Measurements from ENCODE around the gene GCLM. TPM values are rescaled to one million over a fixed set of nuclear protein-coding genes. Genes with fewer than 3 reads are reported as not detected.

The GCLM gene
- 26.0 and 26.3 TPM in 2 replicates for total RNA-seq (2014; rRNA removed)
- percentile 89 among the genes with signal in this experiment for Bru-seq, nascent RNA
- percentile 90 among the genes with signal in this experiment for BruChase-seq, experiment 1, labeled RNA remaining after a 6-hour chase
- percentile 82 among the genes with signal in this experiment for BruChase-seq, experiment 2, labeled RNA remaining after a 2-hour chase
- long read RNA-seq, full-length matches to known transcripts: 65 of 76 reads
- long read RNA-seq, partial matches to known transcripts: 3 of 76 reads
- long read RNA-seq, other reads (novel, unspliced or antisense): 8 of 76 reads

GRCh38 chr1:93909146-93910050, at the start of gene GCLM:
Gene GCLM, minus strand, starts transcription at chr1:93909430. Its CDS starts 267 bp downstream, at chr1:93909163.
- DNase-seq: peak; percentile 97
- no TSS peak for BruUV-seq (replicated peaks)
- peak within 1 kb of the TSS; percentile 81 for H3K9ac ChIP-seq (ENCODE audit: low read length)
- peak within 1 kb of the TSS; percentile 85 for H3K4me3 ChIP-seq (ENCODE audit: low read length)
- ChIA-PET CTCF (interaction anchor here (0.6 to 1.6 kb wide), 4 partner anchors 10 to 66 kb away, joined by 3 to 7 read pairs (median 4); no protein-coding TSS in a partner anchor), POLR2A (ENCODE audit: unreplicated experiment) (interaction anchor here (0.7 to 1.0 kb wide), 2 partner anchors 30 to 64 kb away, joined by 4 to 5 read pairs; no protein-coding TSS in a partner anchor)
- ATAC-seq: peak; percentile 92
- H3K27ac ChIP-seq (ENCODE audit: low read length): peak within 1 kb of the TSS; percentile 70
- peak within 1 kb of the TSS; percentile 86 for H3K4me2 ChIP-seq (ENCODE audit: low read length)
- H3K36me3 ChIP-seq (ENCODE audit: low read depth, low read length): peaks cover 3% of the 10 kb centered on the region
- intact Hi-C loops (cut with micrococcal nuclease): loop anchor here (1.0 to 5.0 kb wide), 2 partner anchors 62 to 118 kb away; no protein-coding TSS in a partner anchor
- no peaks in the 10 kb centered on the region for H3K9me3 ChIP-seq (ENCODE audit: low read length)
- TF ChIP-seq CTCF (conservative IDR thresholded peaks at IDR 0.05; ENCODE audit: low read depth, low read length) (peak; percentile 78), EZH2phosphoT487 (IDR thresholded peaks at IDR 0.05; ENCODE audit: borderline replicate concordance, low read length) (no peak)
- H3K27me3 ChIP-seq (ENCODE audit: low read length): no peaks in the 10 kb centered on the region
- H4K20me1 ChIP-seq (ENCODE audit: low read length): peaks cover 41% of the 10 kb centered on the region
- H3K9me2 ChIP-seq (replicated peaks; ENCODE audit: low read length): no peaks in the 10 kb centered on the region
- H2AFZ ChIP-seq (ENCODE audit: low read length): peak within 1 kb of the TSS; percentile 86
- H3K4me1 ChIP-seq (ENCODE audit: insufficient read depth, low read length): peaks cover 33% of the 10 kb centered on the region
- peaks cover 4% of the 10 kb centered on the region for H3F3A ChIP-seq (ENCODE audit: low read length, unreplicated experiment)
- peaks cover 46% of the 10 kb centered on the region for H3K79me2 ChIP-seq (ENCODE audit: low read length)

GRCh38 chr1:93958726-93959100, 49.5 kb upstream of the GCLM start:
- H3F3A ChIP-seq (ENCODE audit: low read length, unreplicated experiment): no peaks in the 10 kb centered on the region
- no peak for TF ChIP-seq EZH2 (IDR thresholded peaks at IDR 0.05; ENCODE audit: low read length, unreplicated experiment)
- no peak for TF ChIP-seq CTCF (conservative IDR thresholded peaks at IDR 0.05; ENCODE audit: low read depth, low read length)
- TF ChIP-seq EZH2phosphoT487 (IDR thresholded peaks at IDR 0.05; ENCODE audit: borderline replicate concordance, low read length): no peak
- peaks cover 14% of the 10 kb centered on the region for H3K9me3 ChIP-seq (ENCODE audit: low read length)
- no peak for DNase-seq
- no peaks in the 10 kb centered on the region for H3K79me2 ChIP-seq (ENCODE audit: low read length)
- no peak overlapping the region for H2AFZ ChIP-seq (ENCODE audit: low read length)
- CTCF ChIA-PET: interaction anchor here (0.6 kb wide), 1 partner anchor 523 kb away, joined by 4 read pairs; no protein-coding TSS in a partner anchor
- no peak overlapping the region for H3K27ac ChIP-seq (ENCODE audit: low read length)
- H3K27me3 ChIP-seq (ENCODE audit: low read length): no peaks in the 10 kb centered on the region
- H3K9me2 ChIP-seq (replicated peaks; ENCODE audit: low read length): no peaks in the 10 kb centered on the region
- no peaks in the 10 kb centered on the region for H3K36me3 ChIP-seq (ENCODE audit: low read depth, low read length)
- H3K4me1 ChIP-seq (ENCODE audit: insufficient read depth, low read length): 0 out of 2 replicates have a peak, but pooled peaks cover 5% of the 10 kb centered on the region
- no peak for ATAC-seq
- no peak overlapping the region for H3K9ac ChIP-seq (ENCODE audit: low read length)
- no TSS peak for BruUV-seq (replicated peaks)
- H3K4me2 ChIP-seq (ENCODE audit: low read length): no peak overlapping the region
- intact Hi-C loops (cut with micrococcal nuclease): no loop called here
- POLR2A ChIA-PET (ENCODE audit: unreplicated experiment): no interaction called here
- H3K4me3 ChIP-seq (ENCODE audit: low read length): no peak overlapping the region
- H4K20me1 ChIP-seq (ENCODE audit: low read length): no peaks in the 10 kb centered on the region
